ENCODE results near the gene HNRNPUL1. TPM values are rescaled to one million over a fixed set of nuclear protein-coding genes. Genes with fewer than 3 reads are reported as not detected.
A peak's percentile ranks its signal among the peaks of the same experiment; 100 is the strongest.

Gene HNRNPUL1
- total and polyA plus RNA-seq, 9 of the 15 experiments (the other 6 are each of a cell fraction or from before 2014, with no cell fraction given): 7.3 to 211 (median 85.0) TPM

GRCh38 chr19:41225238-41226052 lies 38.7 kb upstream of the HNRNPUL1 start:
- in situ Hi-C loops (cut with MboI): no loop called here
- Histone ChIP-seq H2AFZ (ENCODE audit: low read depth, low read length) (peak overlapping the region; percentile 92), H3K4me1 (replicated peaks in 1 of 2; ENCODE audit: control insufficient read depth in 2 of 2, insufficient read depth in 2 of 2, low read length in 2 of 2) (peaks cover 30 to 34% of the 10 kb centered on the region in 2 experiments), H3K9me1 (ENCODE audit: control insufficient read depth, insufficient read depth, low read length) (no peaks in the 10 kb centered on the region), H3K9me3 (replicated peaks; ENCODE audit: control insufficient read depth, insufficient read depth, low read depth, low read length) (no peaks in the 10 kb centered on the region), H3K79me2 (ENCODE audit: control insufficient read depth, insufficient read depth, low read length) (no peaks in the 10 kb centered on the region), H3K4me2 (ENCODE audit: insufficient read depth, low read length) (peak overlapping the region; percentile 92), H3K9ac (ENCODE audit: insufficient read depth in 1 of 2, low read depth in 2 of 2, low read length in 2 of 2) (peak overlapping the region; percentile 71 to 89), H3K27me3 (ENCODE audit: control insufficient read depth in 2 of 2, insufficient read depth in 2 of 2, low read length in 2 of 2) (peaks cover 0 to 7% of the 10 kb centered on the region in 2 experiments; a peak in 3 of 5 replicates), H3K4me3 (peak overlapping the region; percentile 40), H4K20me1 (replicated peaks; ENCODE audit: control insufficient read depth, insufficient read depth, low read length) (no peaks in the 10 kb centered on the region), H3K27ac (ENCODE audit: extremely low read depth, low read depth, low read length) (peak overlapping the region; percentile 88), H3K36me3 (ENCODE audit: control insufficient read depth, insufficient read depth, low read length) (no peaks in the 10 kb centered on the region)
- ChIA-PET POLR2A (interaction anchor here (0.6 to 1.7 kb wide), 4 partner anchors 19 to 634 kb away, joined by 3 to 6 read pairs (median 5); partner anchors contain the start of gene HNRNPUL1), CTCF (ENCODE audit: low intra/inter-chr PET ratio) (no interaction called here)
- ATAC-seq: peak; percentile 60
- 41% methylated on average over 26 of the region's 29 CpGs for WGBS (ENCODE audit: insufficient coverage, low coverage, missing lambda C conversion rate)
- FAIRE-seq: peak; percentile 93
- intact Hi-C loops (cut with micrococcal nuclease): loop anchor here (5.0 kb wide), 1 partner anchor 37 kb away; the partner anchor contains the start of gene HNRNPUL1
- DNase-seq (ENCODE audit: extremely low read depth in 1 of 4, low spot score in 3 of 4): peak in 3 of 4 experiments; percentile 74 to 86 (median 83)
- BruUV-seq (replicated peaks): no TSS peak
- TF ChIP-seq ZNF384 (IDR thresholded peaks at IDR 0.05; ENCODE audit: low read depth, low read length): no peak
- peak; percentile 18; the same call in 1 of the 2 replicates for TF ChIP-seq MAX (CRISPR knock-in tag; IDR thresholded peaks at IDR 0.05)
- 0 out of 2 replicates have a peak, but pooled peaks have one; percentile 35 for TF ChIP-seq ZEB2 (IDR thresholded peaks at IDR 0.05)
- peak; percentile 70; a peak in 3 of 4 replicates for TF ChIP-seq FOXK2 (conservative IDR thresholded peaks at IDR 0.05 in 1 of 2, IDR thresholded peaks at IDR 0.05 in 1 of 2; ENCODE audit: low read depth in 2 of 2)
- TF ChIP-seq NFRKB (IDR thresholded peaks at IDR 0.05; ENCODE audit: low read depth): peak; percentile 73
- peak; percentile 61; the same call in 1 of the 2 replicates for TF ChIP-seq OTX1 (CRISPR knock-in tag; IDR thresholded peaks at IDR 0.05)
- 0 out of 2 replicates have a peak, but pooled peaks have one; percentile 57 for TF ChIP-seq ZNF263 (CRISPR knock-in tag; IDR thresholded peaks at IDR 0.05; ENCODE audit: borderline replicate concordance)
- TF ChIP-seq FOS (IDR thresholded peaks at IDR 0.05; ENCODE audit: extremely low read depth, insufficient read length): peak; percentile 31
- TF ChIP-seq MTA1 (IDR thresholded peaks at IDR 0.05; ENCODE audit: borderline replicate concordance): peak; percentile 72
- peak; percentile 87 for TF ChIP-seq LEF1 (IDR thresholded peaks at IDR 0.05)
- peak; percentile 46 for TF ChIP-seq RBBP5 (IDR thresholded peaks at IDR 0.05; ENCODE audit: borderline replicate concordance, insufficient read depth, low read length, poor library complexity, severe bottlenecking)
- no peak for TF ChIP-seq TAL1 (IDR thresholded peaks at IDR 0.05)
- no peak for TF ChIP-seq IRF1 (CRISPR knock-in tag; IDR thresholded peaks at IDR 0.05; ENCODE audit: borderline replicate concordance)
- TF ChIP-seq THRAP3 (IDR thresholded peaks at IDR 0.05; ENCODE audit: borderline replicate concordance): peak; percentile 14; the same call in 1 of the 2 replicates
- peak; percentile 42; the same call in 1 of the 2 replicates for TF ChIP-seq ZKSCAN8 (CRISPR knock-in tag; IDR thresholded peaks at IDR 0.05)
- peak; percentile 17; the same call in 1 of the 2 replicates for TF ChIP-seq SUPT5H (IDR thresholded peaks at IDR 0.05)
- TF ChIP-seq KLF16 (IDR thresholded peaks at IDR 0.05): 0 out of 2 replicates have a peak, but pooled peaks have one; percentile 37
- 0 out of 4 replicates have a peak, but pooled peaks of 1 of the 2 experiments have one; percentile 39 for TF ChIP-seq MAZ (CRISPR knock-in tag; conservative IDR thresholded peaks at IDR 0.05 in 1 of 2, IDR thresholded peaks at IDR 0.05 in 1 of 2)
- no peak for TF ChIP-seq PTBP1 (IDR thresholded peaks at IDR 0.05; ENCODE audit: low read depth, low read length)
- no peak for TF ChIP-seq RHOXF2B (CRISPR knock-in tag; conservative IDR thresholded peaks at IDR 0.05)
- TF ChIP-seq ZNF224 (CRISPR knock-in tag; IDR thresholded peaks at IDR 0.05): no peak

Measured in K562 (cell line).